Neuron (in vitro differentiated cells): ENCODE results near the gene ITPRIPL1.

ENCODE experiments used
- H2AFZ ChIP-seq: one replicate; pipeline ENCODE4 v1.6.1; 2013; ENCODE audit warnings: low read depth, mild to moderate bottlenecking, inconsistent platforms, low read length, moderate library complexity
- H3K27me3 ChIP-seq: one replicate; pipeline ENCODE4 v1.6.1; 2013; ENCODE audit warnings: low read length; ENCODE audit not compliant: insufficient read depth
- H3K36me3 ChIP-seq: one replicate; pipeline ENCODE4 v1.6.1; 2013; ENCODE audit warnings: low read length; ENCODE audit not compliant: insufficient read depth
- H3K4me1 ChIP-seq: one replicate; pipeline ENCODE4 v1.6.1; 2013; ENCODE audit warnings: low read length; ENCODE audit not compliant: insufficient read depth
- H3K4me3 ChIP-seq: 2 replicates; pipeline ENCODE4 v1.5.1; 2013; ENCODE audit warnings: mild to moderate bottlenecking, low read length, moderate library complexity
- H3K9me3 ChIP-seq: one replicate; pipeline ENCODE4 v1.6.1; 2013; ENCODE audit warnings: low read length

The ITPRIPL1 gene

GRCh38 chr2:96353032-96353561 lies 28.0 kb downstream of the ITPRIPL1 start:
- no peaks in the 10 kb centered on the region for H3K4me1 ChIP-seq
- peaks cover 72% of the 10 kb centered on the region for H3K36me3 ChIP-seq
- no peak overlapping the region for H2AFZ ChIP-seq
- H3K27me3 ChIP-seq: no peaks in the 10 kb centered on the region
- no peaks in the 10 kb centered on the region for H3K9me3 ChIP-seq
- no peak overlapping the region for H3K4me3 ChIP-seq

GRCh38 chr2:96353606-96354101 lies 28.5 kb downstream of the ITPRIPL1 start:
- H3K9me3 ChIP-seq: no peaks in the 10 kb centered on the region
- no peaks in the 10 kb centered on the region for H3K4me1 ChIP-seq
- H3K4me3 ChIP-seq: no peak overlapping the region
- peaks cover 72% of the 10 kb centered on the region for H3K36me3 ChIP-seq
- no peak overlapping the region for H2AFZ ChIP-seq
- no peaks in the 10 kb centered on the region for H3K27me3 ChIP-seq

GRCh38 chr2:96354492-96354891 lies 29.4 kb downstream of the ITPRIPL1 start:
- no peaks in the 10 kb centered on the region for H3K4me1 ChIP-seq
- no peak overlapping the region for H3K4me3 ChIP-seq
- H3K9me3 ChIP-seq: no peaks in the 10 kb centered on the region
- no peak overlapping the region for H2AFZ ChIP-seq
- H3K36me3 ChIP-seq: peaks cover 78% of the 10 kb centered on the region
- no peaks in the 10 kb centered on the region for H3K27me3 ChIP-seq

GRCh38 chr2:96356889-96357288 lies 31.8 kb downstream of the ITPRIPL1 start:
- Histone ChIP-seq H3K27me3 (no peaks in the 10 kb centered on the region), H2AFZ (no peak overlapping the region), H3K36me3 (peaks cover 73% of the 10 kb centered on the region), H3K9me3 (no peaks in the 10 kb centered on the region), H3K4me1 (no peaks in the 10 kb centered on the region), H3K4me3 (no peak overlapping the region)

GRCh38 chr2:96359310-96359709 lies 34.2 kb downstream of the ITPRIPL1 start:
- Histone ChIP-seq H3K27me3 (no peaks in the 10 kb centered on the region), H3K4me3 (no peak overlapping the region), H3K36me3 (peaks cover 74% of the 10 kb centered on the region), H2AFZ (no peak overlapping the region), H3K4me1 (no peaks in the 10 kb centered on the region), H3K9me3 (no peaks in the 10 kb centered on the region)

GRCh38 chr2:96359866-96360265 lies 34.7 kb downstream of the ITPRIPL1 start:
- Histone ChIP-seq H3K27me3 (no peaks in the 10 kb centered on the region), H3K4me3 (no peak overlapping the region), H2AFZ (no peak overlapping the region), H3K36me3 (peaks cover 74% of the 10 kb centered on the region), H3K9me3 (no peaks in the 10 kb centered on the region), H3K4me1 (no peaks in the 10 kb centered on the region)

GRCh38 chr2:96361751-96362150 lies 36.6 kb downstream of the ITPRIPL1 start:
- no peaks in the 10 kb centered on the region for H3K9me3 ChIP-seq
- no peaks in the 10 kb centered on the region for H3K4me1 ChIP-seq
- H3K27me3 ChIP-seq: no peaks in the 10 kb centered on the region
- H3K4me3 ChIP-seq: no peak overlapping the region
- peaks cover 75% of the 10 kb centered on the region for H3K36me3 ChIP-seq
- H2AFZ ChIP-seq: no peak overlapping the region

GRCh38 chr2:96369186-96369585 lies 44.1 kb downstream of the ITPRIPL1 start:
- H3K4me1 ChIP-seq: no peaks in the 10 kb centered on the region
- H3K36me3 ChIP-seq: peaks cover 74% of the 10 kb centered on the region
- no peak overlapping the region for H3K4me3 ChIP-seq
- H3K9me3 ChIP-seq: no peaks in the 10 kb centered on the region
- no peaks in the 10 kb centered on the region for H3K27me3 ChIP-seq
- H2AFZ ChIP-seq: no peak overlapping the region

- Histone ChIP-seq H3K9me3 (peaks cover 8% of the 10 kb centered on the region), H3K36me3 (peaks cover 32% of the 10 kb centered on the region), H3K4me3 (no peak overlapping the region), H2AFZ (no peak overlapping the region), H3K4me1 (no peaks in the 10 kb centered on the region), H3K27me3 (no peaks in the 10 kb centered on the region)
These were observed 49.3 kb downstream of the ITPRIPL1 start for GRCh38 chr2:96374211-96374951.
